Mucosa of rectum (tissue), 2 donors: ENCODE results near the gene TFDP2.
"Not testable (repeated sequence)": the region's sequence is repeated elsewhere in the genome, so short reads cannot be mapped to it uniquely, and the experiment has no call there.

Experiments
- H3K27ac ChIP-seq, 2 donors: one replicate each; pipeline ENCODE4 v1.7.0; 2013; ENCODE audit warnings: inconsistent platforms in 2 of 2, low read depth in 2 of 2, low read length in 2 of 2
- H3K27me3 ChIP-seq, 2 donors: one replicate each; pipeline ENCODE4 v1.7.0; 2013; ENCODE audit warnings: low read length in 2 of 2; ENCODE audit not compliant: control insufficient read depth in 2 of 2, insufficient read depth in 2 of 2
- H3K36me3 ChIP-seq, 2 donors: one replicate each; pipeline ENCODE4 v1.7.0; 2013; ENCODE audit warnings: low read length in 2 of 2; ENCODE audit not compliant: control insufficient read depth in 2 of 2, insufficient read depth in 2 of 2
- H3K4me1 ChIP-seq, 2 donors: one replicate each; pipeline ENCODE4 v1.7.0; 2013; ENCODE audit warnings: low read length in 2 of 2, mild to moderate bottlenecking in 1 of 2; ENCODE audit not compliant: control insufficient read depth in 2 of 2, insufficient read depth in 2 of 2
- H3K4me3 ChIP-seq, 2 donors: one replicate each; pipeline ENCODE4 v1.7.0; 2013; ENCODE audit warnings: low read length in 2 of 2
- H3K9ac ChIP-seq, 2 donors: one replicate each; pipeline ENCODE4 v1.7.0; 2013; ENCODE audit warnings: low read length in 2 of 2, low read depth in 1 of 2, mild to moderate bottlenecking in 1 of 2
- H3K9me3 ChIP-seq, 2 donors: one replicate each; pipeline ENCODE4 v1.7.0; 2013; ENCODE audit warnings: low read length in 2 of 2; ENCODE audit not compliant: control insufficient read depth in 2 of 2
- donor health status: healthy.
- donor health status: Normal muscosa, but diverticular disease.

Gene TFDP2

DNA sequence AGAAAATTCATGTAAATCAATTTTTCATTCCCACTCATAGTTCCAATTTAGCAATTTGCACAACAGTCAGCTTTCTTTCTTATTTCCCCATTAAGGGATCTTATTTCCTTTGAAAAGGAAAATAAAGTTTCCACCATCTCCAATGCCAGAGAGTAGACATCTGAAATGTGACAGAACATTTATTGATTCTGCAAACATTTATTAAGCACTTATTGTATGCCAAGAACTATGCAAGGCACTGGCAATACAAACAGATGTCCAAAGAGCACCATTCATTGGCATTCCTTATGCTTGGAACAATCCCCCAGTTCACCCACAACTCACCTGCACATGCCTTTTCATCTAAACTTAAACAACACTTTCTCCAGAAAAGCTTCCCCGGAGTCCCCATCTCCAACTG is 2.5 kb upstream of the TFDP2 start:
- Histone ChIP-seq H3K27me3 (no peaks in the 10 kb centered on the region), H3K9me3 (no peaks in the 10 kb centered on the region), H3K9ac (no peak overlapping the region), H3K36me3 (no peaks in the 10 kb centered on the region), H3K4me1 (peaks cover 3 to 11% of the 10 kb centered on the region in 2 donors), H3K4me3 (no peak overlapping the region), H3K27ac (no peak overlapping the region)

DNA sequence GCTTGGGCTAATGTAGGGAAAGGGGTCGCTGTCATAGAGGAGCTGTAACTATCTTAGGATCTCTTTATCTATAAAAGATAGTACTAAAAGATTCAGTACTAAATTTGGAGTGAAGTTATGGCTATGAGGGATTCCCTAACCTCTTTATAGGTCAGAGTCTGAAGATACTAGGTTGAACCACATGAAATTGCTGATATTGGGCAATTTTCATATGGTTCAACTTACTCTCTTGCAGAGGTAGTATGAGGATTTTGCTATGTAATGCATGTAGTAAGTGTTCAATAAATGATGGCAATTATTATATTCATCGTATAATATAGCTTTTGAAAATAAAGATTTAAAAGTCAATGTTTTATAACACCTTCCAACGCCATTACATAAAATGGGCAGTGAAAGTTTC is 1.9 kb upstream of the TFDP2 start:
- H3K9me3 ChIP-seq, result no peaks in the 10 kb centered on the region
- H3K27me3 ChIP-seq, result no peaks in the 10 kb centered on the region
- H3K4me3 ChIP-seq, result no peak overlapping the region
- peaks cover 3 to 11% of the 10 kb centered on the region in 2 donors for H3K4me1 ChIP-seq
- no peak overlapping the region for H3K27ac ChIP-seq
- H3K9ac ChIP-seq, result no peak overlapping the region
- no peaks in the 10 kb centered on the region for H3K36me3 ChIP-seq

- no peaks in the 10 kb centered on the region for H3K36me3 ChIP-seq
- no peaks in the 10 kb centered on the region for H3K27me3 ChIP-seq
- no peak overlapping the region for H3K4me3 ChIP-seq
- peaks cover 3 to 11% of the 10 kb centered on the region in 2 donors for H3K4me1 ChIP-seq
- H3K27ac ChIP-seq, result no peak overlapping the region
- no peak overlapping the region for H3K9ac ChIP-seq
- H3K9me3 ChIP-seq, result no peaks in the 10 kb centered on the region
Observed at GRCh38 chr3:142150271-142150670, 927 bp upstream of the TFDP2 start.

- H3K27me3 ChIP-seq, result no peaks in the 10 kb centered on the region
- peak overlapping the region; percentile 80 to 96 for H3K4me3 ChIP-seq
- H3K9me3 ChIP-seq, result no peaks in the 10 kb centered on the region
- peak overlapping the region; percentile 48 to 81 for H3K9ac ChIP-seq
- peak overlapping the region; percentile 82 to 84 for H3K27ac ChIP-seq
- H3K4me1 ChIP-seq, result peaks cover 3 to 11% of the 10 kb centered on the region in 2 donors
- H3K36me3 ChIP-seq, result no peaks in the 10 kb centered on the region
Observed at GRCh38 chr3:142149673-142149992, 289 bp upstream of the TFDP2 start.

GRCh38 chr3:142148044-142148791 is 1.1 kb downstream of the TFDP2 start:
- H3K27me3 ChIP-seq, result no peaks in the 10 kb centered on the region
- H3K9ac ChIP-seq, result peak overlapping the region; percentile 81 to 86
- H3K27ac ChIP-seq, result peak overlapping the region; percentile 82 to 84
- no peaks in the 10 kb centered on the region for H3K36me3 ChIP-seq
- peaks cover 3 to 11% of the 10 kb centered on the region in 2 donors for H3K4me1 ChIP-seq
- no peaks in the 10 kb centered on the region for H3K9me3 ChIP-seq
- peak overlapping the region; percentile 80 to 96 for H3K4me3 ChIP-seq

DNA sequence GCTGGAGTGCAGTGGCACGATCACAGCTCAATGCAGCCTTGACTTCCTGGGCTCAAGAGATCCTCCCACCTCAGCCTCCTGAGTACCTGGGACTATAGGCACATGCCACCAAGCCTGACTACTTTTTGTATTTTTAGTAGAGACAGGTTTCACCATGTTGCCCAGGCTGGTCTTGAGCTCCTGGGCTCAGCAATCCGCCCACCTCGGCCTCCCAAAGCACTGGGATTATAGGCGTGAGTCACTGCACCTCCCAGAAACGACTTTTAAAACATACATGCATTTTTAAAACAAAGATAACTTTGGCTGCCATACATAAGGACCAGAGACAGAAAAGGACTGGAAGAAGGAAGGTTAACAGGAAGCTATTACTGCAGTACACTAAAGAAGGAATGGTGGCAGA is 4.8 kb downstream of the TFDP2 start:
- H3K4me1 ChIP-seq, result peaks cover 3 to 11% of the 10 kb centered on the region in 2 donors
- H3K9ac ChIP-seq, H3K36me3 ChIP-seq, H3K9me3 ChIP-seq, H3K4me3 ChIP-seq, H3K27me3 ChIP-seq, H3K27ac ChIP-seq: not testable (repeated sequence)

GRCh38 chr3:142140608-142141285 is 8.6 kb downstream of the TFDP2 start:
- H3K9ac ChIP-seq, H3K9me3 ChIP-seq, H3K4me1 ChIP-seq, H3K27me3 ChIP-seq, H3K4me3 ChIP-seq, H3K36me3 ChIP-seq, H3K27ac ChIP-seq: not testable (repeated sequence)

- H3K9ac ChIP-seq, H3K4me3 ChIP-seq, H3K9me3 ChIP-seq, H3K27ac ChIP-seq, H3K36me3 ChIP-seq, H3K4me1 ChIP-seq, H3K27me3 ChIP-seq: not testable (repeated sequence)
Observed at GRCh38 chr3:142137089-142137488, 12.3 kb downstream of the TFDP2 start.

DNA sequence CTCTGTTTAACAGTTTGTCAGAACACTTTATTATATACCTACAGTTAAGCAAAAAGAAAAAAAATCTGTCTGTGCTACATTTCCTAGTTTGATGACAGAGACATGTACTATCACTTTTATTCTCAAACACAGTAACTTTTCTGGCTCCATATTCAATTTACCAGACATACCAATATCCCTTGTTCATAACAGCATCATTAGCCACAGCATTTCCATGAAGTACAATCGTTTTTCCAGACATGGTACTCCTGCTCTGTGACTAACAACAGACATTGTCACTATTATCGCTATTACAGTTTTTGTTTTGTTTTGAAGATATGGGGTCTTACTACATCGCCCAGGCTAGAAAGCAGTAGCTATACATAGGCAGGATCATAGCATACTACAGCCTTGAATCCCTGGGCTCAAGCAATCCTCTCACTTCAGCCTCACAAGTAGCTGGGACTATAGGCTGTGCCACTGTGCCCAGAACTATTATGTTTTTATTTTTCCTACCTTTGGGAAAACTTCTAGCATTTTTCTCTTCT is 14.5 kb downstream of the TFDP2 start:
- Histone ChIP-seq H3K27ac (no peak overlapping the region), H3K4me1 (no peaks in the 10 kb centered on the region), H3K9ac (no peak overlapping the region), H3K36me3 (no peaks in the 10 kb centered on the region), H3K27me3 (no peaks in the 10 kb centered on the region), H3K9me3 (no peaks in the 10 kb centered on the region), H3K4me3 (no peak overlapping the region)

DNA sequence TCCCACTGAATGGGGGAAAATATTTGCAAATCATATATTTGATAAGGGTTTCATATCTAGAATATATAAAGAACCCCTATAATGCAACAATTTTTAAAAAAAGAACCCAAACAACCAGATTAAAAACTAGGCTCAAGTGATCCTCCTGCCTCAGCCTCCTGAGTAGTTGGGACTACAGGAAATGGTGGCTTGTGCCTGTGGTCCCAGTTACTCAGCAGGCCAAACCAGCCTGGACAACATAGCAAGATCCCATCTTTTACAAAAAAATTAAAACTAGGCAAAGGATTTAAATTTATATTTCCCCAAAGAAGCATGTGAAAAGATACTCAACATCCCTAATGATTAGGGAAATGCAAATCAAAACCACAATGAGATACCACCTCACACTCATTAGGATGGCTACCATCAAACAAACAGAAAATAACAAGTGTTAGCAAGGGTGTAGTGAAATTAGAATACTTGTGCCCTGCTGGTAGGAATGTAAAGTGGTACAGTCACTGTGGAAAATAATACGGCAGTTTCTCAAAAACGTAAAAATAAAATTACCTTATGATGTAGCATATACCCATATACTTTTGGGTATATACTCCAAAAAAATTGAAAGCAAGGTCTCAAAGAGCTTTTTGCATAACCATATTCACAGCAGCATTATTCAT is 19.7 kb downstream of the TFDP2 start:
- Histone ChIP-seq H3K36me3 (no peaks in the 10 kb centered on the region), H3K27me3 (no peaks in the 10 kb centered on the region), H3K4me1 (no peaks in the 10 kb centered on the region), H3K4me3 (no peak overlapping the region), H3K9ac (no peak overlapping the region), H3K27ac (no peak overlapping the region), H3K9me3 (no peaks in the 10 kb centered on the region)
